Astrocyte of the cerebellum (primary cell): Measurements from ENCODE around the gene FGF16.
"Not testable (repeated sequence)": the region's sequence is repeated elsewhere in the genome, so short reads cannot be mapped to it uniquely, and the experiment has no call there.

Experiments used
- DNase-seq: peaks from one replicate; pipeline ENCODE4 v3.0.0-alpha.2; 2011; ENCODE audit warnings: low read depth
- H3K4me3 ChIP-seq: 2 replicates; pipeline ENCODE4 v1.5.1; 2011; ENCODE audit warnings: mild to moderate bottlenecking, low read depth, low read length, moderate library complexity
- in situ Hi-C: cut with HindIII; loops from 2 replicates; pipeline ENCODE4 v1.10.0; 2017; ENCODE audit warnings: low sequenced_read_pairs
- TF ChIP-seq, protein P1 (sequence below): IDR thresholded peaks from 2 replicates; pipeline ENCODE4 v1.5.1; 2012; ENCODE audit warnings: low read length, low read depth, moderate library complexity, mild to moderate bottlenecking; ENCODE audit errors: missing control alignments

The FGF16 gene

DNA sequence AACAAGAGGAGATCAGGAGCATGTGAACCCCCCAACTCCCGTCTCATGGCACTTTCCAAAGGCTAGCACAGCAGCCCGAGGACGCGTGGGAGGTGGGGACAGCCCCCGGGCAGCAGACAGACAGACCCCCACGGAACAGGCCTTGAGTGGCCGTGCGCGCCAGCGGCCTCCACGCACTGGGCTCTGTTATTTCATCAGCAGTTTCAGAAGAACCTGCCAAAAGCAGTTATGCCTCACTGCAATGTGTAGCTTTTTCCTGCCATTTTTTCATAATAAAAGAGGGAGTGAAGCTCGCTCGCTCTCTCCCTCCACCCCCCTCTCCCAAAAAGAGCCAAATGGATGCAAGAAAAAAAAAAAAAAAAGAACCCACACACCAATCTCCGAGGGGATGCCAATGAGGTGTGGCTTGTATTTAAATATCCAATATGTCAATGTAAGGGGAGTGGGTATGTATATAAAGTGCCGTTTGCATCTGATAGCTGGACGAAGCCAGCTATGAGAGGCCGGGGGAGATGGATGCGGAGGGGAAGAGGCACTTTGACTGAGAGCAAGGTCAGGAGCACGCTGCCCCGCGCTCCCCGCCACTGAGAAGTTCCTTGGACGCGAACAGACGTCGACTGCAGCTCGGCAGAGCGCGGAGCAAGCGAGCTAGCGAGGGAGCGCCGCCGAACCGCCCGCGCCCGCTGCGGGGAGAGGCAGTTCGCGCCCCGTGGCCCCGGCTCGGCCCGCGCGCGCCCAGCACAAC lies at the start of gene FGF16:
TSS of gene FGF16 (plus strand) at position 482 of the 745 bp plus-strand sequence. CDS start 286 bp downstream, outside the sequence.
- no peak for DNase-seq
- TF ChIP-seq, protein P1, sequence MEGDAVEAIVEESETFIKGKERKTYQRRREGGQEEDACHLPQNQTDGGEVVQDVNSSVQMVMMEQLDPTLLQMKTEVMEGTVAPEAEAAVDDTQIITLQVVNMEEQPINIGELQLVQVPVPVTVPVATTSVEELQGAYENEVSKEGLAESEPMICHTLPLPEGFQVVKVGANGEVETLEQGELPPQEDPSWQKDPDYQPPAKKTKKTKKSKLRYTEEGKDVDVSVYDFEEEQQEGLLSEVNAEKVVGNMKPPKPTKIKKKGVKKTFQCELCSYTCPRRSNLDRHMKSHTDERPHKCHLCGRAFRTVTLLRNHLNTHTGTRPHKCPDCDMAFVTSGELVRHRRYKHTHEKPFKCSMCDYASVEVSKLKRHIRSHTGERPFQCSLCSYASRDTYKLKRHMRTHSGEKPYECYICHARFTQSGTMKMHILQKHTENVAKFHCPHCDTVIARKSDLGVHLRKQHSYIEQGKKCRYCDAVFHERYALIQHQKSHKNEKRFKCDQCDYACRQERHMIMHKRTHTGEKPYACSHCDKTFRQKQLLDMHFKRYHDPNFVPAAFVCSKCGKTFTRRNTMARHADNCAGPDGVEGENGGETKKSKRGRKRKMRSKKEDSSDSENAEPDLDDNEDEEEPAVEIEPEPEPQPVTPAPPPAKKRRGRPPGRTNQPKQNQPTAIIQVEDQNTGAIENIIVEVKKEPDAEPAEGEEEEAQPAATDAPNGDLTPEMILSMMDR: no peak
- H3K4me3 ChIP-seq: peak within 1 kb of the TSS; percentile 23
- in situ Hi-C loops: no loop called here

DNA sequence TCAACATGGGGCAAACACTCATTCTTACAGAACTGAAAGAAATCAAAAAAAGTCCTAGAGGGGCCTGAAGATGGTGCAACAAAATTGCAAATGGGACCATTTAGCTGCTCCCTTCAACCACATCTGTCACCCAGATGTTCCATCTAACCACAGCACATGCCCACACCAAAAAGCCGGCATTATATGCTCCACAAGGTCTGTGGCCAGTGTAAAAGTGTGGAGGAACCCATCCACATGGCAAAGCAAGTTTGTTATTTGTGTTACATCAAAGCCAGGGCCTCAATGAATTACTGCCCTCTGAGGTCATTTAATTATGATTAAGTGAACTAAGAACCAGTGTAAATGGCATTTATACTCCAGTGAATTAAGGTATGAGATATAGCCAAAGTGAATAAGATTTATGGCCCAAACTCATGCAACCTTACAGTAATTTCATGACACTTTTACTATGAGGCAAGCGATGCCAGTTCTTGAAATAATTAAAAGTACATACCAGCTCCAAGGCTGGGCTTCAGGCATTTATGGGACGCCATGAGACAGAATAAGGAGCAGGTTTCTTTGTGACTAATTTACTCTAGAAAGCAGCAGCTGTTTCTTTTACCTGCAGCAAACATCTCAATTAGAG lies 48.7 kb upstream of the FGF16 start:
- no peak overlapping the region for H3K4me3 ChIP-seq
- TF ChIP-seq, protein P1: no peak
- no peak for DNase-seq
- in situ Hi-C loops: no loop called here

DNA sequence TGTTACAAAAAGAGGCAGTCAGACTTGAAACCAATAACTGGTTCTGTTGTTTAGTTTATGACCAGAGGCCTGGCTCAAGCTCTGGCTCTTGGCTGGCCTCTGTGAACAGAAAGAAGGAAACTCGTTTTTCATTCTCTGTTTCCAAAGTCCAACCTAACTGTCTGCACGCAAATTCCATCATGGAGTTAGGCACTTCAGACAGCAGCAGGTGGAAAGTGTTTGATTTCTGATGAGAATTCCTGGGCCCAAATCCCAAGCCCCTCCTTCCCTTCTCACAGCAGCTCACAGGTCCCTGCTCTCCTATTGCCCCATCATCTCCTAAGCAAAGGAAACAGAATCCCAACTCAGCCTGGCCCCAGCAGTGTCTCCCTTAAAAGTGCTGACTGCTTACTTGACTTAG lies 42.8 kb upstream of the FGF16 start:
- in situ Hi-C loops: no loop called here
- TF ChIP-seq, protein P1: no peak
- DNase-seq: no peak
- no peak overlapping the region for H3K4me3 ChIP-seq

DNA sequence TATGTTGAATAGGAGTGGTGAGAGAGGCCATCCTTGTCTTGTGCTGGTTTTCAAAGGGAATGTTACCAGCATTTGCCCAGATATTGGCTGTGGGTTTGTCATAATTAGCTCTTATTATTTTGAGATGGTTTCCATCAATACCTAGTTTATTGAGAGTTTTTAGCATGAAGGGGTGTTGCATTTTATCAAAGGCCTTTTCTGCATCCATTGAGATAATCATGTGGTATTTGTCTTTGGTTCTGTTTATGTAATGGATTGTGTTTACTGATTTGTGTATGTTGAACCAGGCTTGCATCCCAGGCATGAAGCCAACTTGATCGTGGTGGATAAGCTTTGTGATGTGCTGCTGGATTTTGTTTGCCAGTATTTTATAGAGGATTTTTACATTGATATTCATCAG lies 39.4 kb upstream of the FGF16 start:
- DNase-seq, H3K4me3 ChIP-seq, in situ Hi-C loops: not testable (repeated sequence)

DNA sequence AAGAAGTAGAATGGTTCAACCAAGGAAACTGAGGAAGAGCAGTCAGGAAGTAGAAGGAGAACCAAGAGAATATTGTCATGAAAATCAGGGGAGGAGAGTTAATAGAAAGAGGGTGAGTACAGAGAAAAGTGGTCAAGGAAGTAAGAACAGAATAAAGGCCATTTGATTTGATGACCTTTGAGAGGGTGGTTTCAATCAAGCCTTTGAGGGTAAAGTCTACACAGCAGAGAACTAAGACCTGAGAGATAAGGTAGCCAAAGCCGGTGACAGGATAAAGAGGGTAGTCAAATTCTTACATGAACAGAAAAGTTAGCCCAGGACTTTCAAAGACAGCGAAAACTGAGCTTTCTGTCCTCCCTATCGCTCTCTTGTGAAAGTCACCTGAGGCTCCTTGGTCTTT lies 34.6 kb upstream of the FGF16 start:
- in situ Hi-C loops: no loop called here
- DNase-seq: no peak
- TF ChIP-seq, protein P1: no peak
- no peak overlapping the region for H3K4me3 ChIP-seq

DNA sequence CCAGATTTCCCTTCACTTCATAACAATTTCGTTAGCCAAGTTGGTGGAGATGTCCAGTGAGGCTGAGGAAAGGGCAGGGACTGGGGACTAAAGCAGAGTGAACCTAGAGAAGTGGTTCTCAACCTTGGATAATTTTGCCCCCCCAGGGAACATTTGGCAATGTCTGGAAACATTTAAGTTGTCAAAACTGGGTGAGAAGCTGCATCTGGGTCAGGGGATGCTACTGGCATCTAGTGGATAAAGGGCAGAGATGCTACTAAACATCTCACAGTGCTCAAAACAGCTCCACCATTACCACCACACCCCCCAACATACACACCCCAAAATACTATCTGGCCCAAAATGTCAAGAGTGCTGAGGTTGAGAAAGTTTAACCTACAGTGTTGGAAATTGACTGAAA lies 32.0 kb upstream of the FGF16 start:
- no peak overlapping the region for H3K4me3 ChIP-seq
- no peak for DNase-seq
- TF ChIP-seq, protein P1: no peak
- in situ Hi-C loops: no loop called here

DNA sequence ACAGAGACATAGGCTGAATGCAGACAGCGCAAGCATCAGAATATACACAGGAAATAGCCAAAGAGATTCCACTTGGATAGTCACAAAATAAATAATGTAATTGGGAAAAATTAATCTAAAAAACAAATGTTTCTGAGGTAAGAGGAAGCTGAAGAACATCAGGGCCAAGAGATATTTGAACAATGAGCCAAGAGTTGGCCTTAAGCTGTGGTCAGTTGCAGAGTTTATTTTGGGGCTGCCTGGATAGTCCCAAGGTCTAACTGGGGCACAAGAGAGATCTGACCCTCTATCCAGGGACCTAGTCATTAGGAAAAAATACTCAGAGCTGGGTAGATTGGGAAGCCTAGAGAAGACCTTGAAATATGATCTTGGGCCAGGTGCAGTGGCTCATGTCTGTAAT lies 31.3 kb upstream of the FGF16 start:
- H3K4me3 ChIP-seq: no peak overlapping the region
- DNase-seq: no peak
- in situ Hi-C loops: no loop called here
- TF ChIP-seq, protein P1: no peak
